NOMO-1 (cell line): Measurements from ENCODE around the gene MXRA7.
"Not testable (repeated sequence)": the region's sequence is repeated elsewhere in the genome, so short reads cannot be mapped to it uniquely, and the experiment has no call there.

Experiments used
- DNase-seq, 2 experiments: peaks; one replicate each; lab custom pipeline; 2025; ENCODE audit not compliant: unreplicated experiment in 2 of 2; lab: John Stamatoyannopoulos, UW

The MXRA7 gene

GRCh38 chr17:76710863-76711611 is at the start of gene MXRA7:
Gene MXRA7, minus strand, starts transcription at chr17:76710965. Its CDS starts 19 bp downstream, at chr17:76710946.
- DNase-seq: peak in 1 of 2 experiments; percentile 18

GRCh38 chr17:76758570-76758969 is 47.8 kb upstream of the MXRA7 start:
- no peak for DNase-seq

GRCh38 chr17:76757256-76757655 is 46.5 kb upstream of the MXRA7 start:
- no peak for DNase-seq

- no peak for DNase-seq
These were observed 44.5 kb upstream of the MXRA7 start for GRCh38 chr17:76755285-76755684.

- no peak for DNase-seq
These were observed 42.5 kb upstream of the MXRA7 start for GRCh38 chr17:76753061-76753961.

GRCh38 chr17:76752006-76752405 is 41.2 kb upstream of the MXRA7 start:
- DNase-seq: no peak

- DNase-seq: no peak
These were observed 40.7 kb upstream of the MXRA7 start for GRCh38 chr17:76751416-76751993.

- DNase-seq: no peak
These were observed 37.9 kb upstream of the MXRA7 start for GRCh38 chr17:76748657-76749056.

GRCh38 chr17:76747716-76748363 is 37.1 kb upstream of the MXRA7 start:
- no peak for DNase-seq

- not testable (repeated sequence) for DNase-seq
These were observed 35.0 kb upstream of the MXRA7 start for GRCh38 chr17:76745785-76746184.

GRCh38 chr17:76744747-76745146 is 34.0 kb upstream of the MXRA7 start:
- no peak for DNase-seq

GRCh38 chr17:76742958-76743357 is 32.2 kb upstream of the MXRA7 start:
- DNase-seq: no peak

GRCh38 chr17:76740329-76741118 is 29.8 kb upstream of the MXRA7 start:
- DNase-seq: no peak

- DNase-seq: not testable (repeated sequence)
These were observed 28.9 kb upstream of the MXRA7 start for GRCh38 chr17:76739568-76740115.

- peak in 1 of 2 experiments; percentile 29 for DNase-seq
These were observed 27.7 kb upstream of the MXRA7 start for GRCh38 chr17:76738468-76738850.

- peak; percentile 90 to 97 for DNase-seq
These were observed 27.1 kb upstream of the MXRA7 start, which contains the start of gene MFSD11 for GRCh38 chr17:76737676-76738467. Gene MFSD11, plus strand, starts transcription at chr17:76738119. Its CDS starts 234 bp downstream, at chr17:76738353.

- peak; percentile 99 for DNase-seq
These were observed 26.4 kb upstream of the MXRA7 start, which contains the start of gene SRSF2 for GRCh38 chr17:76737082-76737675. Gene SRSF2, minus strand, starts transcription at chr17:76737331. Its CDS starts 171 bp downstream, at chr17:76737160.

GRCh38 chr17:76736349-76737081 is 25.8 kb upstream of the MXRA7 start:
- peak; percentile 33 to 49 for DNase-seq
